ENCODE data around the gene PTPRK.

PTPRK gene

DNA sequence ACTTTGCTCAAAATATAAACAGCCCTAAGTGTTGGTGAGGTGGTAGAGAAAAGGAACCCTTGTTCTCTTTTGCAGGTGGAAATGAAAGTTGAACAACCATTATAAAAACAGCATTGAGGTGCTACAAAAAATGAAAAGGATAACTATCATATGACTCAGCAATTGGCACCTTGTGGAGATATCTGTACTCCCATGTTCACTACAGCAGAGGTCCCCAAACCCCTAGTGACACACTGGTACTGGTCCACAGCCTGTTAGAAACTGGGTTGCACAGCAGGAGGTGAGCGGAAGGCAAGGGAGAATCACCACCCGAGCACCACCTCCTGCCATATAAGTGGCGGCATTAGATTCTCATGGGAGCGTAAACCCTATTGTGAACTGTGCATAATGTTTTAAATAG lies 352.2 kb downstream of the PTPRK start:
- no peak for DNase-seq

DNA sequence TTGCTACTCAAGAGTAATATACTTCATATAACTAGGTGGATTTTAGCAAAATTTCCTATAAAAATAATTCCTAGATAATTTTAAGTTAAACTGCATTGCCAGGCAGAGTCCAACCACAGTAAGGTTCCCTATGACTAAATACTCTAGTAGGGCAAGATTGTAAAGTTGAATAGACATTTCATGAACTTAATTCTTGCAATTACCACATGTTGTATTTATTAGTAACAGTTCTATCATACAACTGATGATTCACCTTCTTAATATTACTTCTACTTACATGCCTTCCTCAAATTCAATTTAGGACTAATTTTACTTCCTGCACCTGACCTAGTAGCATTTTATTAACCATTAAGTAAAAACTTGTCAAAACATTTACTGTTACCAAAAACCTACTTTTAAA lies 352.8 kb downstream of the PTPRK start:
- no peak for DNase-seq

DNA sequence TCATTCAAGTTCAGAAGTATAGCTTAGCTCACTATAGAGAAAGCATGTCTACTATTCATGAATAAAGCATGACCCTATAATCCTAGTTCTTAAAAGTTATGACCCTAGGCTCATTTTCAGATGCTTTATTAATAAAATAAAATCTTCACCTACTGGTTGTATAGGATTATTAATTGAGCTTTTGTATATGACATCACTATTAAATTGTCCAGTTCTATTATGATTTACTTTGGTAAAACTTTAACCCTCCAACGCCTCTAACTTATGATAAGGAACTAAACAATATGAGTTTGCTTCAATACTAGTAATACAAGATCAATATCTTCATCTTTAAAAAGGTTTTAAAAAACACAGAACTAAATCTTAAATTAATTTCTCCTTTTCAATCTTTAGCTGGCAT lies 356.1 kb downstream of the PTPRK start:
- no peak for DNase-seq

DNA sequence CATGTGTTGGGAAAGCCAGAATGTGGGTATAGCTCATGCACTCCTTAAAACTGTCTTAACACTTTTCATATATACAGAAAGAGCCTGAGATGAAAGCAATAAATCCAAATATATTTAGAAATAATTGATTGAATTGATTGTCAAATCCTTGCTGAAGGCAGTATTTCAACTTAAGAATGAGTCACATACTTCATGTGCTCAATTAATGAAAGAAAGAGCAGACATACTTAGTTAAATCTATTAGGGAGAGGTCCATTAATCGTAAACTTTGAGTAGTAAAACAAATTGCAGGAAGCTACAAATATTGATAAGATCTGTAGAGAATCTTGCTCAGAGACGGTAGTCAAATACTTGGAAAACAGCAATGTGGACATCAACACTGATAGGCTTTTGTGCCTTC lies 358.0 kb downstream of the PTPRK start:
- no peak for DNase-seq

DNA sequence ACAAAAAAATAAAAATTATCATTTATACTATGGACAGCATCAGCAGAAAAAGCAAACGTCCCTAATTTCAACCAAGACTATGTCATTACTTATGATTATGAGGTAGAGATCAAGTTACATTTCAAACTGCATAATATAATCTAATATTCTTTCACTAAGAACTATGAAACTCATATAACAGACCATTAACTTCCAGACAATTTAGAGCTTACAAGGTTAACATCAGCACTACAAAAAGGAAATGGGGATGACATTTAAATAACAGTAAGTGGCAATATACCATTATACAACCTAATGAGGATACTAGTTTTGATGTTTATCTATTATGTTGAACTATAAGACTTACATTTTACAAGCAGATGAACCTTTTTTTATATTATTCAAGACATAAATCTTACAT lies 358.6 kb downstream of the PTPRK start:
- no peak for DNase-seq

DNA sequence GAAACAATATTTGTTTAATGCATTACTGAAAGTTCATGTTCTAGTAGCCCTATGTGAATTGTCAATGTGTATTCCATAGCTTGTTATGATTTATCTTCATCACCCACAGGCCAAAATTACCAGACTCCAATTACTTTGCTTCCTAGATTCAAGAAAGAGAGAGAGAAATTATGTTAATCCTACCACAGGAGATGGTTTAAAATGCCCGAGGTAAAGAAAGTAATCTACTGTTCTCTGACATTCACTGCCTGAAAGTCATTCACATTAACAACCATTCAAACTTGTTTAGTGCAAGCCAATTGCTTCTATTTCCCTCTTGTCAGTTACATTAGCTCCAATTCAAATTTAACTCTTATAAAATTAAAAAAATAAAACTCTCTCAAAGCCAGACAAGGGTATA lies 359.1 kb downstream of the PTPRK start:
- DNase-seq, result no peak

DNA sequence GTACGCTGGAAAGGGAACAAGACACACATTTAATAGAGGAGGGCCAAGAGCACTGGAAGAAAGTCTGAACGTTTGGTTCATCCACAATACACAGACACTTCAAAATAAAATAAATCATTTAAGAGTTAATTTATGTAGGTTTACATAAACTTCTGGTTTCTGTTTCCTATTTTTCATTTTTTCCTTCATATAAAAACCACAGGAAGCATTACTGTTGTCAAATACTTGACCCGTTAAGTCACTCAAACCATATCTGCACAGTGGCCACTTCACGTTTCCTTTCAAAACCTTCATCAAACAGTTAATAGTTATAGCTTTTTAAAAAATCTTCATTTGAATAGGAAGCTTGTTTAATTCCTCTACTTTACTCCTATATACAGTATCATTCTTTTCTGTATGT lies 361.9 kb downstream of the PTPRK start:
- no peak for DNase-seq

DNA sequence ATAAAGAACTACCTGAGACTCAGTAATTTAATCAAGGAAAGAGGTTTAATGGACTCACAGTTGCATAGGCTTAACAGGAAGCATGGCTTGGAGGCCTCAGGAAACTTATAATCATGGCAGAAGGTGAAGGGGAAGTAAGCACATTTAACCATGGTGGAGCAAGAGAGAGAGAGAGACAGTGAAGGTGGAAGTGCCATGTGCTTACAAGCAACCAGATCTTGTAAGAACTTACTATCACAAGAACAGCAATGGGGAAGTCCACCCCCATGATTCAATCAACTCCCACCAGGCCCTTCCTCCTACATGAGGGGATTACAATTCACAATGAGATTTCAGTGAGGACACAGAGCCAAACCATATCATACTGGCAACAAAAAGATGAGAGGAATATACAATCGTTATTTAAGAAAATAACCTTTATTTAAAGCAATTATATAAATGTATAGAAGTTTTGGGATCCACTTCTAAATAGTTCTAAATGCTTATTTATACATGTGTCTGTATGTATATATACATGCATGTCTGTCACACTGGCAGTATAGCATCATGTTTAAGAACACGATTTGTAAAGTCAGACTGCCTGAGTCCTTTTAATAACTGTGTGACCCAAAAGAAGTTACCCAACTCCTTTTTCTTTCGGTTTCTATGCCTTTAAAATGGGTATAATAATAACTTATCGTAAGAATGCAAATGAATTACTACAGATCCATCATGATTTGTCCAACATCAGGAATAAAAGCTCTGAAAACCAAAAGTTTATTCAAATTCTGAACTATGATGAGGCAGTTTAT lies 363.9 kb downstream of the PTPRK start:
- DNase-seq, result no peak

DNA sequence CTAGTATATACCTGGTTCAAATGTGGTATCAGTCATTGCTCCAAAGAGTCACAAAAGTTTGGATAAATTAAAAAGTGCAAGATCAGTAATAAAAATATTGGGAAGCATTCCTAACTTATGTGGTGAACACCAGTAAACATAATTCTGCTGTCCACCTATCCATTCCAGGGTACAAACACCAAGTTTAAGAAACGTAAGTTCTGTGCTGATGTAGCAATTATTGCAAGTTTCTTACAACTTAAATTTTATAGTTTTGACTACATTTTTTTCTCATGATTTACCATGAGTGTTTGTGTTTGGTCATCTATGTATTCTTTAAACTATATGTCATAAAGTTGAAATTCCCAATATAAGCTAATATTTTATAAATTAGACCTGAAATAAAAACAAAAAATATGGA lies 364.6 kb downstream of the PTPRK start:
- no peak for DNase-seq

DNA sequence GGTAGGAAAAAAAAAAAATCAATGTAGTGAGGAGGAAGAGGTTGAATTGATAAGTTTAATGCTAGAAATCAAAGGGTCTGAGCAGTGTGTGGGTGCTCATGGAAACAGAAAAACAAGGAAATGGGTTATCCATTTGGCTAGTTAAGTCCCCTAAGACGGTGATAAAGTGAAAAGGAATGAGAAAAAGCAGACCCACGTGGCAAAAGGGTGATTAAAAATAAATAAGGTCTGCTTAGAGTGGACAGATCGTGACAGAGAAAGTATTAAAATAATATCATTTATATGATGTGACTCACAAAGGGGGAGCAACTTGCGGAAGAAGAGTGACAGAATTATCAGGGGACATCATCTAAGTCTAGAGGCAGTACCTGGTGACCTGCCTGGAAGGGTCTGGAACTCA lies 367.8 kb downstream of the PTPRK start:
- no peak for DNase-seq

DNA sequence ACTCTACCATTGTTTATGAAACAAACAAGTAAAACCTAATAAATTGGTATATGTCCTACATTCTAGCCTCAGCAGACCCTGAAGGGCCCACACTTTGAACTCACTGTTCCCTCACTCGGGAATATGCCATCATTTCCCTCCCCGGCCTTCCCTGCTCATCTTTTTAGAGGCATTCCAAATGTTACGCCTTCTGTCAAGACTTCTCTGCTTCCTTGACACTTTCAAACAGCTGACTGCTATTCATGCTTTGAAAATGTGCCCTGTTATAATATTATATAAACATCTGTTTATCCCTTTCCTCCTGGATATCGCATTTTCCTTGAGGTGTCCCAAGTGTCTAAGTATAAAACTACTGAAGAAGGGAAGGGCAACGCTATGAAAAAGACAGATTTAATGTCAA lies 370.0 kb downstream of the PTPRK start:
- no peak for DNase-seq

DNA sequence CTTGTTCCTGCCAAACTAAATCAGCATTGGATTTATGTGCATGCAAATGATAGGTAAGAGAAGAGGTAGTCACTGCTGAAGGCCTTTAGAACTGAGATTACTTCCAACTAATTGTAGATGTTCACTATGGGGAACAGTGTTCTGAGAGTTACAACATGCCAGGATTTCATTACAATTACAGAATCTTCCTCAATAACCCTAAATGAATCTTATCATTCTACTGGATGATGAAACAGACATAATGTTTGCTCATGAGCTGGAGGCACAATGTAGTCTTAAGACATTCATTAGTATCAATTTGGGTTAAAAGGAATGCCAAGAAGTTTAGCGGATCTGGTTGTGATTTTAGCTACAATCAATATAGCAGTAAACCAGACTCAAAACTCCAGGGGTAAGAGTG lies 370.6 kb downstream of the PTPRK start:
- no peak for DNase-seq

DNA sequence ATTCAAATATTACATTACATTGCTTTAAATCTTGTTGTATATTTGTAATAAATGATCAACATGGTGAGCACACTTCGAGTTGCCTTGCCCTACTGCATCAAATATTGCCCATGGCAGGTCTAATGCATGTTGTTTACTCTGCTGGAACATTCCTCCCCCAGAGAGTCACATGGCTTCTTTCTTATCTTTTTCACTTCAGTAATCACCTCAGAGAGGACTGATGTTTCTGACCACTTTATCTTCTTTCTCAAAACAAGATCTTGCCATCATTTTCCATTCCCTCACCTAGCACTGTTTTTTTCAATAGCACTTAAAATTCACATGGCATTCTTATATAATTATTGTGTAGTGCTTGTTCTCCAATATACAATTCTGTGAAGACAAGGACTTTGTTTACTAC lies 376.1 kb downstream of the PTPRK start:
- no peak for DNase-seq

DNA sequence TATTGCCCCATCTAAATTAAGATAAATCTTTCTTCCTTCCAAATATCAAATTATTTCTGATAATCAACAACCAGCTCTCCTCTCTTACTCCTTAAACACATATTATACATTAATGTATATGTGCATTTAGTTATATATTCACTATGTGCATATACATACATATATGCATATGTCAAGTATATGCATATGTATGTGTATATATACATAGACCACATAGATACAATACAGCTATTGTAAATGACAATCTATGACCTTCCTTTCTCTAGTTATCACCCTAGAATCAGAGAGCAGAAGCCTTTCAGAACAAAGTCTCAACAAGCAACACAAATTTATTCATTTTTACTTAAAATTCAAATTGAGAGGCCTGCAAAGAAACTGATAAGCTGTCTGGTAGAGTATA lies 378.5 kb downstream of the PTPRK start:
- DNase-seq, result no peak

DNA sequence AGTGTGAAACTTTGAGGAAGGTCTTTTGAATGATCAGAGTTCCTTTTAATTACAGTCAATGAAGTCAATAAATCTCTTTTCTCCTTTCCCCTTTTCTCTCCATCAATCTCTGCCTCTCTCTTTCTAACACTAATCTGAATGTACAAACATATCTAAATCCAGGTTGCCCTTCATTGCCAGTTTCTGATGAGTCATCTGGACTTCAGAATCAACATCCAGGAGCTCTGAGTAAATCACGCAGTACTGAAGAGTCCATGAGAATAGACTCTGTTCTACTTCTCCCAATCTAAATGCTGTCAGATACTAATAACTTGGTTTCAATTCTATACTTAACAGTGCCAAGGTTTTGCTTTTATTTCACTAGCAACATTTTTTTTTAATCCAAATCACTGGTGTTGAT lies 380.9 kb downstream of the PTPRK start:
- no peak for DNase-seq

DNA sequence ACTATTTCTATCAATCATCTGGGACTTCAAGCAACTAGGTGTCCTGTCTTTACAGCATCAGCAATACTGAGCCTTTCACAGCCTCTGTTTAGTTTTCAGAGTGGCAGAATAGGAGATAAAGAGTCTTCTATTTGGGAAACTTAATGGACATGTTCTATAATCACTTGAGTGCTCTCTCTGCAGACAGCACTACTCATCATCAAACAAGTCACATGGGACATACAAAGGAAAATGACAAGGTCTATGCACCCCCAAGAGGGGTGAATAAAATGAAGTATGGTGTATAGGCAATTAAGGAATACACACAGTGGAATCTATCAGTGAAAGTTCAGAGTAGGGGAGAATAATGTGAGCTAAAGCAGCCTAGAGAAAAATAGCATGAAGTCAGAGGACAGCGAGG lies 381.7 kb downstream of the PTPRK start:
- no peak for DNase-seq

DNA sequence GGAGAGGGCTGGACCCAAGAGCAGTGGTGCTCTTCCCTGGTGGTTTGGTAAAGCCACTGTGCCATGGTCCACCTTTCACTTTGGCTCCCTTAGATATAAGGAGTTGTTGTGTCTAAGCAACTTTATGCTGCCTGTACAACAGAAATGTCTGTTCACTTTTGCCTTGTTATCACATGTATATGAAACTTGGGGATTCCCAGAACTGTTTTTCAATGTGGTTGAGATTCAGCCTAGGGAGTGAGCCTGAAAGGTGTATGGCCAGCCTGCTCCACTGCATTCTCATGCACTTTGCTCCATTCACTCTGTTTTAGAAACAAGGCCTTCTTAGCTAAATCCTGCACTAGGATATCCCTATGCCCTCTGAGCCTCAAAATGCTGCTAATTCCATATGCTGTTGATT lies 385.1 kb downstream of the PTPRK start:
- DNase-seq, result no peak

DNA sequence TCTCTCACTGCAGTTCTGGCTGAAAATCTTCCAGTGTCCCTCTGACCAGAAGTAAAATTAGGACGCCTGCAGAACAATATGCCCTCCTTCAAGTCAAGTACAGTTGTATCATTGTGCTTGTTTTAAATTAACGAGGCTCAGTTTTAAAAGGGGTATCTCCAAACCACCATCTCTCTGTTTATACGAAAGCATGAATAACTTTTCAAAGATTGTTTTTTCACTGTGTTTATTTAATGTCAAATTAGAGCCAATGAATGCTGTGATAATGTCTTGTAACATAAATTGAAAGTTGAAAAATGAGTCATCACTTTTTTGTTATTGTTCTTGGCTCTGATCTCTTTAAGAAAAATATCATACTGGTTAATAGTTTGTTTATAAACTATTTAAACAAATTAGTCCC lies 388.8 kb downstream of the PTPRK start:
- no peak for DNase-seq

DNA sequence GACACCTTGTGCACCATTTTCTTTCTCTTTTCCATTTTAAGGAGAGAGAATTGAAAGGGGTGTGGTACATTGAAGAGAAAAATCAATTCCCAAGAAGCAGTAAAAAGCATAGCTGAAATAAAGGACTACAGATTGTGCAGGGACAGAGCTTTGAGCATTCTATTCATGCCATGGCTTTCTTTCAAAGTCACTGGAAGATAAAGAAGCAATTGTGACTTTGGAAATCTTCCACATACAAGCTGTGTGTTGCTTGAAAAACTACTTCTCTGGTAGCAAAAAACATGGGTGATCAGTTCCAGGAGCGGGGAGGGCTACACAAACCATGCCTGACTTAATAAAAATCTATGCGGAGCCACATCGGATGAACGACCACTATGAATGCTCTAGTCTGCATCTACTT lies 389.4 kb downstream of the PTPRK start:
- no peak for DNase-seq

DNA sequence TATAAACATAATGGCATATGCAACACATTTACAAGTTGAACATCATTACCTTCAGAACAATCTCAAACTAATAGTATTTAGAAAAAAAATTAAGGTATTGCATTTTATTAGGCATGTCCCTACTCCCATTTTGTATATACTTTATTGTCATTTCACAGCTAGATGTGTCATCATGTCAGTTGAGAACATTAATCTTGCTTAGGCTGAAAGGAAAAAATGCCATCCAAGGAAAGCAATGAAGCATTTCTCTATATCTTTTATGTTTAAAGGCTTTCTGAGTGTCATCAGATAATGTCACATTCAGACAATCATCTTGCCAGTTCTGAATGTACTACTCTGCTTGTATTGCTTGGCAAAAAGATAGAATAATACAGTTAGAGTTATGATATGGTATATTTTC lies 390.7 kb downstream of the PTPRK start:
- no peak for DNase-seq

DNA sequence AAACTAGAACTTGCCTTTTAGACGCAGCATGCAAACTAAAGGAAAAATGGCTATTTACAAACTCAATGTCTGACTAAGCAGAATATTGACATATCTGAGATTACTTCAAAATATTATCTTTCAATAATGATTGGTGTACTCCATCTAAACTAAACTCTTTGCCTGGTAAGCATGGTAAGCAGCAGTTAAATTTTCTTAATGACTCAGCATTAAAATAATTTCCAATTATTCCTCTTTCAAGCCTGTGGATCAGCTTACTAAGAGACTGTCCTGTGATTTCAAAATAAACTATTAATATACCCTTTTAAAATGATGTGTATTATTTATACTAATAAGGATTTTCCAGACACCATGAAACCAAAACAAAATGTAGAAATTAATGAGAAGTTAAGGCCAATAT lies 392.7 kb downstream of the PTPRK start:
- no peak for DNase-seq

DNA sequence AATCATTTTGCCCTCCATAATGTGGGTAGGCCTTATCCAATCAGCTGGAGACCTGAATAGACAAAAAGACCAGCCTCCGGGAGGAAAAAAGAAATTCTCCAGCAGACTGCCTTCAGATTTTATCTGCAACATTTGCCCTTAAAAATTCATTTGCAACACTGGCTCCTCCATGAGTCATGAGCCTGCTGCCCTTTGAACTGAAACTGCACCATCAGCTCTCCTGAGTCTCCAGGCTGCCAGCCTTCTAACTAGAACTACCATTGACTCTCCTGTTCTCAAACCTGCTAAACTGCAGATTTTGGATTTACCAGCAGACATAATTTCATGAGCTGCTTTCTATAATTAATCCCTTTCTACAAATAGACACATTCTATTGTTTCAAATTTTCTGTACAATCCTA lies 395.7 kb downstream of the PTPRK start:
- DNase-seq, result no peak

DNA sequence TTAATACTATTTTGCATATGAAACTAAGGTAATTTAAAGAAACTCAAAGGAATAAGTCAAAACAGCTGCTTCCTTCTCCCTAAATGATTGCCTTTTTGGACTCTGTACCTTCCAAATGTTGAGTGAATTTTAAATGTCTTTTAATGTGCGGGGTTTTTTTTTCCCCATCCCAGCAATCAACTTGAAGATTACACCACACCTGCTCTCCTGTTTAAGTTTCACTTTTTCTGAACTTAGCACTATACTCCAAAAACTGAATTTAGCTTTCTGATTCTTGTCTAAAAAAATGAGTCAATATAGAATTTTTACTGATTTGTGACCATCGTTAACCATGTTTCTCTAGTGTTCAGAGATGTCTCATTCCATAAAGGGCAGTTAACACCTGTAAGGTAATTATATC lies 398.8 kb downstream of the PTPRK start:
- no peak for DNase-seq

DNA sequence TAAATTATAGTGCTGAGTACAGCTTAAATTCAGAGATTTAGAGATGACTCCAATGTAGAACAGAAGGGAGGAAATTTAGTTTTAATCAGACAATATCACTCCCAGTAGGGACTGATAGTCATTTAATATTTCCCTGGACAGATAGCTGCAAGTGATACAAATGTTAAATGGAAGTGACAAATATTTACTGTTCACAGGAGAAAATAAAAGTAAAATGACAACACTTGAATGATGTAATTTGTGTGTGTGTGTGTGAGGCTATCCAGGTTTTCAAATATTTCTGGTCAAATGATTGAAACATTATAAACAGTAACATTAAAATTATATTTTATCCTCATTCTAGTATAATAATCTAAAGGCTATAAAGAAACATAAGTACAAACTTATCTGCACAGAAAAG lies 399.2 kb downstream of the PTPRK start:
- no peak for DNase-seq

DNA sequence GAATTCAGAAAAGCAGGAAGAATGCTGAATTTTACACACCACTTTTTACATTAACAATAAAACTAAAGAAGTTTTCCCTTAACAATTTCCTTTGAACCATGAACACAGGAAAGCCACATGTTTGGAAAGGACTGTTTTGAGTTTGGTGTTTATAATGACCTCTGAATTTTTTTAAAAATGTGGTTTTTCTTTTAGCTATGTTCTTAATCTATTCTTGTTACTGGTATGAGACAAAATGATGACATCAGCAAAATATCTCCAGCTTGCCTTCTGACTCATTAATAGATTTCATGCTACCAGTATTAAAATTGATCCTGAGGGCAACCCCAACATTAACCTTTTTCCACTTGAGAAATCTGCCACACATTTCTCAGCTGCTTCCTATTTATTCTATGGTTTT lies 402.0 kb downstream of the PTPRK start:
- DNase-seq, result no peak

DNA sequence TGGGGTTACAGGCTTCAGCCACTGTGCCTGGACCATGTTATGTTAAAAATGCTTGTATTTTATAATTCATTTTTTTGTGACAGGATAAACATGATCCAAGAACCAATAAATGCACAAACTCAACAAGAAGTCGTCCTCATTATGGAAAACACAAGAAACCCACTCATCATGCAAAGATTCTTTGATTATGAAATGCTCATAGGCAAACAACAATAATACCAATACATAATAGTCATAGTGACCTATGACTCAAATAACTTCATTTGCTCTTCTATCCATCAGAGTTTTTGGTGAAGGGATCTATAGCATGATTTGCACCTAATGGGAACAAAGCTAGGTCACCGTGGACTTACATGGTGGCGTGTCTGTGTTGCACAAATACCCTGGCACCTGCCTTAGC lies 402.5 kb downstream of the PTPRK start:
- DNase-seq, result no peak
